Activated CD4-positive, alpha-beta memory T cell treated with anti-CD3 and anti-CD28 coated beads for 36 hours (primary cell): Measurements from ENCODE around the gene FAH. TPM values are rescaled to one million over a fixed set of nuclear protein-coding genes. Genes with fewer than 3 reads are reported as not detected.

Source experiments
- CTCF ChIA-PET: fragments of 350-600 bp; sonication (Branson Sonifier 250); formaldehyde crosslinking; loops from one replicate; lab custom pipeline; 2021; ENCODE audit warnings: antibody characterized with exemption, inconsistent platforms; lab: Charles Lee
- POLR2A ChIA-PET: fragments of 350-600 bp; sonication (Branson Sonifier 250); formaldehyde crosslinking; loops from one replicate; lab custom pipeline; 2021; ENCODE audit warnings: antibody characterized with exemption; lab: Charles Lee
- DNase-seq: peaks from one replicate; pipeline ENCODE4 v3.0.0-alpha.2; 2020
- H3K27ac Mint-ChIP-seq: one replicate; pipeline ENCODE4 v1.8.0; 2021; ENCODE audit warnings: mixed read lengths
- H3K27me3 Mint-ChIP-seq: one replicate; pipeline ENCODE4 v1.8.0; 2021; ENCODE audit warnings: mixed read lengths
- H3K36me3 Mint-ChIP-seq: one replicate; pipeline ENCODE4 v1.8.0; 2021; ENCODE audit warnings: mixed read lengths
- H3K4me1 Mint-ChIP-seq: one replicate; pipeline ENCODE4 v1.8.0; 2021; ENCODE audit warnings: low read depth, mixed read lengths
- H3K4me3 Mint-ChIP-seq: one replicate; pipeline ENCODE4 v1.8.0; 2021; ENCODE audit warnings: mild to moderate bottlenecking, mixed read lengths
- H3K9me3 Mint-ChIP-seq: one replicate; pipeline ENCODE4 v1.8.0; 2021; ENCODE audit warnings: mixed read lengths
- intact Hi-C: fragments of 100-400 bp; cut with micrococcal nuclease; formaldehyde crosslinking; loops from one replicate; pipeline ENCODE4 v1.15.1; 2023
- total RNA-seq, 2 experiments: library from RNA; stranded (reverse); gene quantifications; one replicate each; pipeline ENCODE4 v1.2.3, GENCODE V29; 2021

FAH gene
- total RNA-seq, 2 experiments from 2014 or later = 74.5 to 79.4 TPM

DNA sequence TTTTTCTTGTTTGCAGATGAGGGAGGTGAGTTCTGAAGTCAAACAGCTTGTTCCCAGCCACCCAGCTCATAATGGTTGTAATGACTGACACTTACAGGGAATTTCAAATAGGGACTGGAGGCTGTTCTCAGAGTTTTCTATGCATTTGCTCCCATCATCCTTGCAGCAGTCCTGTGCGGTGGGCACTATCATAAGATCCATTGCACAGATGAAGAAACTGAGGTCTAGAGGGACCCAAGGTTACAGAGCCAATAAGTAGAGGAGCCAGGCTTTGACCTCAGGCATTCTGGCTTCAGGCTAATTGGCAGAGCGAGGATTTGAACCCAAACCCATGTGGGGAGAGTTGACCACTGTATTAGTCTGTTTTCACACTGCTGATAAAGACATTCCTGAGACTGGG, 32.4 kb downstream of the FAH start:
- no peaks in the 10 kb centered on the region for H3K9me3 Mint-ChIP-seq

DNA sequence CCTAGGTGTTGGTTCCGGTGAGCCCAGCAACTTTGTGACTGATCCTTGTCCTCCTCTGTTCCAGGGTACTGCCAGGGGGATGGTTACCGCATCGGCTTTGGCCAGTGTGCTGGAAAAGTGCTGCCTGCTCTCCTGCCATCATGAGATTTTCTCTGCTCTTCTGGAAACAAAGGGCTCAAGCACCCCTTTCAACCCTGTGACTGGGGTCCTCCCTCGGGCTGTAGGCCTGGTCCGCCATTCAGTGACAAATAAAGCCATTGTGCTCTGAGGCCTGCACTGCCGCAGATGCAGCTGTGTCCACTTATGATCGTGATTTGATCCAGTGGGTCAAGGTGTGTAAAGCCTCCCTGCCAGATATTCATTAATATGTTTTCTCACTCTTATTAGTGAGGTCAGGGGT, 33.3 kb downstream of the FAH start:
- no peaks in the 10 kb centered on the region for H3K4me1 Mint-ChIP-seq
- H3K9me3 Mint-ChIP-seq = no peaks in the 10 kb centered on the region
- H3K27me3 Mint-ChIP-seq = no peaks in the 10 kb centered on the region
- no peak overlapping the region for H3K27ac Mint-ChIP-seq
- peaks cover 36% of the 10 kb centered on the region for H3K36me3 Mint-ChIP-seq
- intact Hi-C loops = no loop called here
- no peak for DNase-seq
- no peak overlapping the region for H3K4me3 Mint-ChIP-seq
- ChIA-PET POLR2A (no interaction called here), CTCF (no interaction called here)

More for the DNA sequence above, 32.4 kb downstream of the FAH start:
- H3K4me3 Mint-ChIP-seq = no peak overlapping the region
- no peaks in the 10 kb centered on the region for H3K4me1 Mint-ChIP-seq
- no peaks in the 10 kb centered on the region for H3K27me3 Mint-ChIP-seq
- POLR2A ChIA-PET = no interaction called here
- H3K36me3 Mint-ChIP-seq = peaks cover 39% of the 10 kb centered on the region
- no peak overlapping the region for H3K27ac Mint-ChIP-seq
- CTCF ChIA-PET = no interaction called here
- no peak for DNase-seq
- intact Hi-C loops = no loop called here

DNA sequence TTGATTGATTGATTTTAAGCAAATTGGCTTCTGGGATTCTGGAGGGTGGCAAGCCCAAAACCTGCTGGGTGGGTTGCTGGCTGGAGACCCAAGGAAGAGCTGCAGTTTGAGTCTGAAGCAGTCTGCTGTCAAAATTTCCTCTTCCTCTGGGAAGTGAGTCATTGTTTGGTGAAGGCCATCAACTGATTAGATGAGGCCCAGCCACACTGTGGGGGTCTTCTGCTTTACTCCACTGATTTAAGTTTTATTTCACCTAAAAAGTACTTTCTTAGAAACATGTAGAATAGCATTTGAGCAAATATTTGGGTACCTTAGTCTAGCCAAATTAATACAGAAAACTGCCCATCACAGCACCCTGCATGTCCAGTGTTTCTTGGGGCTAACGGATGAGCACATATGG, 33.8 kb downstream of the FAH start:
- no peaks in the 10 kb centered on the region for H3K9me3 Mint-ChIP-seq
- no peak overlapping the region for H3K27ac Mint-ChIP-seq
- ChIA-PET POLR2A (no interaction called here), CTCF (no interaction called here)
- H3K4me1 Mint-ChIP-seq = no peaks in the 10 kb centered on the region
- intact Hi-C loops = no loop called here
- DNase-seq = no peak
- H3K4me3 Mint-ChIP-seq = no peak overlapping the region
- H3K27me3 Mint-ChIP-seq = no peaks in the 10 kb centered on the region
- peaks cover 32% of the 10 kb centered on the region for H3K36me3 Mint-ChIP-seq

DNA sequence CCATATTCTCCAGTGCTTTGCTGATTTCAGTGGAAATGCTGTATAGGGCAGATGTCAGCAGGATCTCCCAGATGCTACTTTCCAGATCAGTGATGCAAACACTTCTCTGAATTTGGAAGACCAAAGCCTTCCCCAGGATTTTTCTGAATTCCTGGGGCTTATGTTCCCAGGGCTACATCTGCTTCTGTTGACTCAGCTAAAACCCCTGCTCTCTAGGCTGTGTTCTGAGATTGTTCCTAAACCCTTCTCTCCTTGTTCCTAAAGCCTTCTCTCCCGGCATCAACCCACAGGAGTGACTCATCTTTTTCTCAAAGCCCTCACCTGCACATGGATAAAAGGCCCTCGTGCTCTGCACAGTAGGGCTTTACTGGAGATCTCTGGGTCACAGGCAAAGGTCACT, 35.5 kb downstream of the FAH start:
- H3K36me3 Mint-ChIP-seq = peaks cover 31% of the 10 kb centered on the region
- ChIA-PET POLR2A (no interaction called here), CTCF (no interaction called here)
- no peak overlapping the region for H3K4me3 Mint-ChIP-seq
- intact Hi-C loops = no loop called here
- no peak for DNase-seq
- H3K4me1 Mint-ChIP-seq = no peaks in the 10 kb centered on the region
- no peaks in the 10 kb centered on the region for H3K9me3 Mint-ChIP-seq
- no peak overlapping the region for H3K27ac Mint-ChIP-seq
- H3K27me3 Mint-ChIP-seq = no peaks in the 10 kb centered on the region

DNA sequence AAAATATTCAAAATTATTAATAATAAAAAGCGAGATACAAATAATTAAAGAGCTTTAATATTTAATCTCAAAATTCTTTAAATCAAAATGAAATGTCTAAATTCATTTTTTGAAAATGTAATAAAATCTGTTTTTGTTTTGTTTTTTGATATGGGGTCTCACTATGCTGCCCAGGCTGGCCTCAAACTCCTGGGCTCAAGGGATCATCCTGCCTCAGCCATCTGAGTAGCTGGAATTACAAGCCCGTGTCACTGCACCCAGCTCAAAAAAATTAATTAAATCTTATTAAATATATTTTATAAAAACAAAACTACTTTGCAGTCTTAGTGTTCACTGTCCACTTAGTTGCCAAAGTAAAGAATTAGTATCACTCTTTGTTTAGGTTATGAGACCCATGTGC, 38.4 kb downstream of the FAH start:
- H3K4me3 Mint-ChIP-seq = no peak overlapping the region
- intact Hi-C loops = no loop called here
- no peak for DNase-seq
- H3K27me3 Mint-ChIP-seq = no peaks in the 10 kb centered on the region
- POLR2A ChIA-PET = no interaction called here
- CTCF ChIA-PET = no interaction called here
- no peak overlapping the region for H3K27ac Mint-ChIP-seq
- H3K4me1 Mint-ChIP-seq = no peaks in the 10 kb centered on the region
- no peaks in the 10 kb centered on the region for H3K9me3 Mint-ChIP-seq
- peaks cover 13% of the 10 kb centered on the region for H3K36me3 Mint-ChIP-seq

DNA sequence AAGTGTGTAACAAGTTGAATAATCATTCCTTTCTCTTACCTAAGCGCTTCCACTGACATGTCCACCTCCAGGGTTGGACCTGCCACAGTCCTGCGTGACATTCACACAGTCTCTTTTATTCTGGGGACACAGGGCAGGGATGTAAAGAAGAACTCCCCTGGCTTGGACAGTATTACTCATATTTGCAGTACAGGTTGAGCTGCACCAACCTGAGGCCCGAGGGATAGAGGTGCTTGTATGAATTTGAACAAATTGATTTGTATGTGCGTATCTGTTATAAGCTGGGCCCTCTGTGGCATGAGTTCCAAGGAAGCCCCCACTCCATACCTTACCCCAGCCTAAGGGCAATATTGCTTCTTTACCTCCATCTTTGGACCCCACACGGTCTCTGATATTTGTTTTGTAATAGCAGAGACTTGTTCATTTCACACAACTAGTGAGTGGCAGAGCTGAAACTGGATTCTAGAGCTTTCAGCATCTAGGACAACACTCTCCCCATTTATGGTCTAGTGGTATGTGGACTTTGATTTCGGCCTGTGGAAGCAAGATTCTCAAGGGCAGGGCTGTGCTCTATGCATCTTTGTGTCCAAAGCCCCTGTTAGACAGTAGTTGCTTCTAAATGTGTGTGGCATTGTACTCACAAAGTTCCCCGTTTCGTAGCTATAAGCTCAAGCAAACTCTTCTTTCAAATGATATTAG, 39.2 kb downstream of the FAH start:
- Mint-ChIP-seq H3K36me3 (peaks cover 7% of the 10 kb centered on the region), H3K27me3 (no peaks in the 10 kb centered on the region), H3K27ac (no peak overlapping the region), H3K9me3 (no peaks in the 10 kb centered on the region), H3K4me1 (no peaks in the 10 kb centered on the region), H3K4me3 (no peak overlapping the region)
- CTCF ChIA-PET = no interaction called here
- intact Hi-C loops = no loop called here
- no peak for DNase-seq
- POLR2A ChIA-PET = no interaction called here

DNA sequence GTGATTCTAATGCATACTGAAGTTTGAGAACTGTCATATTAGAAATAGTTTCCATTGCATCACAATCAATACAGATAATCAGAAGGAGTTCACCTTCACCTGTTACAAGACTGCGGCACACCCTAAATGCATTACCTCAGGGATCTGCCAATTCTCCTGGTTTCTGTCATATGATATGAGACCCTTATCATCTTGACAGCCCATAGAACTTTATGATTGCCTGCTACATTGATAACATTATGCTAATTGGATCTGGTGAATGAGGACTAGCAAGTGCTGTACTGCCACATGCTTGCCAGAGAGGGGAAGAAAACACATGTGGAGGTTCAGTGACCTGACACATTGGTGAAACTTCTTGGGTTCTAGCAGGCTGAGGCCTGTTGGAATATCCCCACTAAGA, 41.4 kb downstream of the FAH start:
- DNase-seq = no peak
- POLR2A ChIA-PET = no interaction called here
- no peaks in the 10 kb centered on the region for H3K36me3 Mint-ChIP-seq

DNA sequence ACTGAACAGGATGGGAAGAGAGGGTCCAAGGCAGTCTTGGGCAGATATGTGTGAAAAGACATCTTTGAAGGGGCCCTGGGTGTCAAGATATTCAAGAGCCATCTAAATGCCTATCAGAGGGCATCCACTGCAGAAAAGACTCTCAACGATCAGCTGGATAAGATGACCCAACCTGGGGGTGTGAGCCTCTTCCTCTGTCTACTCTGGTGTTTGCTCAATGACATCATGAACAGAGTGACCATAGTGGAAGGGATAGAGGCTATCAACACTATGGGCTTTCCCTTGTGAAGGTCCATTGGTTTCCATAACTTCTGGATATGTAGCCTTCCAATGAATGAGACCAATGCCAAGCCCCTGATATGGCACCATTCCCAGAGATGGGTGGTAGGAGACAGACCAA, 42.1 kb downstream of the FAH start:
- CTCF ChIA-PET = no interaction called here
- Mint-ChIP-seq H3K4me1 (no peaks in the 10 kb centered on the region), H3K9me3 (no peaks in the 10 kb centered on the region), H3K27me3 (no peaks in the 10 kb centered on the region), H3K27ac (no peak overlapping the region), H3K4me3 (no peak overlapping the region), H3K36me3 (no peaks in the 10 kb centered on the region)
- POLR2A ChIA-PET = no interaction called here
- DNase-seq = no peak
- intact Hi-C loops = no loop called here

More for the DNA sequence above, 41.4 kb downstream of the FAH start:
- CTCF ChIA-PET = no interaction called here
- Mint-ChIP-seq H3K4me1 (no peaks in the 10 kb centered on the region), H3K27ac (no peak overlapping the region), H3K9me3 (no peaks in the 10 kb centered on the region), H3K27me3 (no peaks in the 10 kb centered on the region), H3K4me3 (no peak overlapping the region)
- intact Hi-C loops = no loop called here

DNA sequence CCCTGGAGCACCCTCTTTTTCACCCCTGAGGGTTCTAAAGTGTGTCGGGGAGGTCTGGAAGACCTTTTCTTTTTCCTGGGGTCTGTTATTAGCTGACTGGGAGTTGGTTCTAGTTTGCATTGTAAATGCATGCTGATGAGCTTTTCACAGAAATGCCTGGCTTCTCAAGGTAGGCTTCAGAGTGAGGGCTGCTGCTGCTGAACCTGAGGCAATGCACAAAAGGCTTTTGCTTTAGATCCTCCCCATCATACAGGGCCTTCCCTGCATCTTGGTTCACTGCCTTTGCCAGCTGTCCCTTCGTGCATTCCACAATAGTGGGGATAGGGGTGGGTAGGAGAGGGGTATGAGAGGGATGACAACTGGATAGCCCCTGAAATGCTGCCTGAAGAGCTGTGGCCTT, 46.6 kb downstream of the FAH start:
- no peak for DNase-seq
- ChIA-PET POLR2A (no interaction called here), CTCF (no interaction called here)
- Mint-ChIP-seq H3K36me3 (no peaks in the 10 kb centered on the region), H3K27me3 (peaks cover 6% of the 10 kb centered on the region), H3K9me3 (no peaks in the 10 kb centered on the region), H3K27ac (no peak overlapping the region), H3K4me3 (no peak overlapping the region), H3K4me1 (no peaks in the 10 kb centered on the region)
- intact Hi-C loops = no loop called here

DNA sequence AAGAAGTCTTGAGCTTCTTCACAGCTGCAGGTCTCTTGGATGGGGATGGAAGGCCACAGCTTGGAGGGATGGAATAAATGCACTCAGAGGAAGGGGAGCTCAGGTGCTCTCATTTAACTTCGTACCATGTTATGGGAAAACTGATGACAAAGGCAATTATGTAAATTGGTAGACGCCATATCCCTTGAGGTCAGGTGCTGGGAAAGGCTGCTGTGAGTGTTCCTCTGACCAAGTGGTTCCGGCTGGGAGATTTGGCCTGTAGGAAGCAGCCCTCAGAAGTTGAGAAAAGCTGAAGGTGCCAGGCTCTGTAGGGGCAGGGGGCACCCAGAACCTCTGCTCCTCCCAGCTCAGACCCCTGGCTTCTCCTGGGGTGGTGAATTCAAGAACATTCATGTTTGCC, 47.1 kb downstream of the FAH start:
- ChIA-PET CTCF (no interaction called here), POLR2A (no interaction called here)
- Mint-ChIP-seq H3K4me1 (no peaks in the 10 kb centered on the region), H3K36me3 (no peaks in the 10 kb centered on the region), H3K4me3 (no peak overlapping the region), H3K27me3 (peaks cover 6% of the 10 kb centered on the region), H3K27ac (no peak overlapping the region), H3K9me3 (no peaks in the 10 kb centered on the region)
- DNase-seq = no peak
- intact Hi-C loops = no loop called here

DNA sequence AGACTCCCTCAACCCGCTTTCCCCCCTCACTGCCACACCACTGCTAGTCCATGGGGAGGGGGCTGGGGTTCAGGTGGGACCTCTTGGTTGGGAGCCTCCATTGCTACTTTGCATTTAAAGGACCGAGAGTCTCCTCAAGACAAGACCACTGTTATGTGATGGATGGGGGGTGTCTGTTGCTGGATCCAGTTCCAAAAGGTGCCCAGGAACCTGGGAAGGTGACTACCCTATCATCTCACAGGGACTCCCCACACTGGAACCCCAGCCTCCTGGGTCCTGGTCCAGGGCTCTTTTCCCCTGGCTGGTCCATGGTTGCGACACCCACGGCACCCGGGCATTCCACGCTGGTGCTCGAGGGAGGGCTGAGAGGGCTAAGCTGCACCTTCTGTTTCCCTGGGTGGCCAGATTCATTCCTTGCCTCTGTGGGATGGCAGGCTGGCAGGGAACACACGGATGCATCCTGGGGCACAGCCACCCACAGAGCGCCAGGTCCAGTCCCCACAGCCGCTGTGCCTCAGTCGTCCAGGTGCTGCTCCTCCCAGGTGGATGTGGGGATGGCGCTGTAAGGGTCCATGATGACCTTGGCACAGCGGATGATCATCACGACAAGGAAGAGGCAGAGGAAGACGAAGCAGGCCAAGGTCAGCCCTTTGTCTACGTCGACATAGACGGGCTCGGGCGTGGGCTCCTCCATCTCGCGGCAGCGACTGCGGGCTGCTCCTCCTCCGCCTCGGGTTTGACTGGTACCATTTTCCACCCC, 48.6 kb downstream of the FAH start:
- Mint-ChIP-seq H3K9me3 (no peaks in the 10 kb centered on the region), H3K27me3 (peaks cover 9% of the 10 kb centered on the region), H3K36me3 (no peaks in the 10 kb centered on the region), H3K4me3 (no peak overlapping the region), H3K27ac (no peak overlapping the region), H3K4me1 (no peaks in the 10 kb centered on the region)
- POLR2A ChIA-PET = no interaction called here
- CTCF ChIA-PET = no interaction called here
- intact Hi-C loops = no loop called here
- DNase-seq = no peak

DNA sequence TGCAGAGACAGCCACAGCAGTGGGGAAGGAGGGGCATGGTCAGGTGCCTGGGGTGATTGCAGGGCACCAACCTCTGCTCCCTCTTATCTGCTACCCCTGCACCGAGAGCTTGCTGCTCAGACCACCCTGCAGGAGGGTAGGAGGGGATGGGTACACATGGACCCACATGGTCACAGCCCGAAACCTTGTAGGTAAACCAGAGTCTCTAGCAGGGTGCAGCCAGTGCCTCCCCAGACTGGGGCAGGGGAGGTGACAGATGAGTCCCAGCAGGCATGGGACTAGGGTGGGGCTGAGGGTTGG, 49.2 kb downstream of the FAH start:
- peaks cover 10% of the 10 kb centered on the region for H3K27me3 Mint-ChIP-seq
- no peak overlapping the region for H3K4me3 Mint-ChIP-seq
- ChIA-PET POLR2A (no interaction called here), CTCF (no interaction called here)
- no peak for DNase-seq
- H3K36me3 Mint-ChIP-seq = no peaks in the 10 kb centered on the region
- intact Hi-C loops = no loop called here
- no peaks in the 10 kb centered on the region for H3K9me3 Mint-ChIP-seq
- H3K4me1 Mint-ChIP-seq = no peaks in the 10 kb centered on the region
- no peak overlapping the region for H3K27ac Mint-ChIP-seq
